ENCODE results near the gene MRPL36. TPM values are rescaled to one million over a fixed set of nuclear protein-coding genes. Genes with fewer than 3 reads are reported as not detected.

Gene MRPL36
- total RNA-seq, 1 donor from 2014 or later: 51.6 TPM

GRCh38 chr5:1833264-1834021, 33.8 kb upstream of the MRPL36 start:
- Histone ChIP-seq H3K27me3 (ENCODE audit: control insufficient read depth, insufficient read depth, low read length) (peaks cover 27% of the 10 kb centered on the region), H3K36me3 (ENCODE audit: control insufficient read depth, insufficient read depth, low read length) (no peaks in the 10 kb centered on the region), H3K4me3 (ENCODE audit: low read depth, low read length) (no peak overlapping the region)
- no peak for TF ChIP-seq CTCF (IDR thresholded peaks at IDR 0.05; ENCODE audit: insufficient read depth, low read length, poor library complexity, severe bottlenecking)
- DNase-seq (ENCODE audit: low read depth): no peak

- H3K36me3 ChIP-seq (ENCODE audit: control insufficient read depth, insufficient read depth, low read length): no peaks in the 10 kb centered on the region
- no peak for TF ChIP-seq CTCF (IDR thresholded peaks at IDR 0.05; ENCODE audit: insufficient read depth, low read length, poor library complexity, severe bottlenecking)
- DNase-seq (ENCODE audit: low read depth): no peak
- H3K27me3 ChIP-seq (ENCODE audit: control insufficient read depth, insufficient read depth, low read length): peaks cover 27% of the 10 kb centered on the region
- H3K4me3 ChIP-seq (ENCODE audit: low read depth, low read length): no peak overlapping the region
These were observed 33.0 kb upstream of the MRPL36 start for GRCh38 chr5:1832511-1833250.

- DNase-seq (ENCODE audit: low read depth): no peak
- Histone ChIP-seq H3K36me3 (ENCODE audit: control insufficient read depth, insufficient read depth, low read length) (no peaks in the 10 kb centered on the region), H3K27me3 (ENCODE audit: control insufficient read depth, insufficient read depth, low read length) (peaks cover 27% of the 10 kb centered on the region), H3K4me3 (ENCODE audit: low read depth, low read length) (no peak overlapping the region)
- TF ChIP-seq CTCF (IDR thresholded peaks at IDR 0.05; ENCODE audit: insufficient read depth, low read length, poor library complexity, severe bottlenecking): no peak
These were observed 32.2 kb upstream of the MRPL36 start for GRCh38 chr5:1831677-1832313.

- Histone ChIP-seq H3K27me3 (ENCODE audit: control insufficient read depth, insufficient read depth, low read length) (peaks cover 26% of the 10 kb centered on the region), H3K36me3 (ENCODE audit: control insufficient read depth, insufficient read depth, low read length) (no peaks in the 10 kb centered on the region), H3K4me3 (ENCODE audit: low read depth, low read length) (no peak overlapping the region)
- no peak for DNase-seq (ENCODE audit: low read depth)
- TF ChIP-seq CTCF (IDR thresholded peaks at IDR 0.05; ENCODE audit: insufficient read depth, low read length, poor library complexity, severe bottlenecking): no peak
These were observed 31.6 kb upstream of the MRPL36 start for GRCh38 chr5:1831257-1831656.

- no peak for TF ChIP-seq CTCF (IDR thresholded peaks at IDR 0.05; ENCODE audit: insufficient read depth, low read length, poor library complexity, severe bottlenecking)
- DNase-seq (ENCODE audit: low read depth): no peak
These were observed 31.1 kb upstream of the MRPL36 start for GRCh38 chr5:1830571-1831228.

More at GRCh38 chr5:1830571-1831228, 31.1 kb upstream of the MRPL36 start:
- H3K36me3 ChIP-seq (ENCODE audit: control insufficient read depth, insufficient read depth, low read length): no peaks in the 10 kb centered on the region
- H3K27me3 ChIP-seq (ENCODE audit: control insufficient read depth, insufficient read depth, low read length): peaks cover 26% of the 10 kb centered on the region
- no peak overlapping the region for H3K4me3 ChIP-seq (ENCODE audit: low read depth, low read length)

Data from kidney epithelial cell (primary cell).